ENCODE results near the gene PCSK9.

DNA sequence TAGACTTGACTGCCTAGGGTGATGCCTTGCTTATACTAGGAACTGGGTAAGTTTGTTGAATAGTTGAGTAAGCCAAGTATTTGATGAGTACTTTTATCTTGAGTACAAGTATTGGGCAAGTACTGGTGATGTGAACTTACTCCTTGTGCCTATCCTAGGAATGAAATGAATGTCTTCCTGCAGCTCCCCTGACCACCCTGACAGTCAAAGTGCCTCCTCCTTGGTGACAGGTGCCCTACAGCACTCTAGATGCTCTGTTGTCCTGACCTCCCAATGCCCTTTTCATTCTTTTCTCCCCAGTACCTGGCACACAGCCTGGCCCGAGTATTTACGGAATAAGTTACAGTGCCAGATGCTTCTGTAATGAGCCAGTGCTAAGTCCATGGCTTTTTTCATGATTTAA, 25.5 kb downstream of the PCSK9 start:
- no peak for TF ChIP-seq CTCF (IDR thresholded peaks at IDR 0.05)
- TF ChIP-seq POLR2A (IDR thresholded peaks at IDR 0.05): no peak

All from testis (tissue), 2 donors.